Fibroblast of villous mesenchyme (primary cell): ENCODE measurements around the gene GALNT16. TPM values are rescaled to one million over a fixed set of nuclear protein-coding genes. Genes with fewer than 3 reads are reported as not detected.
"Not testable (repeated sequence)": the region's sequence is repeated elsewhere in the genome, so short reads cannot be mapped to it uniquely, and the experiment has no call there.

Experiments used
- DNase-seq: peaks from one replicate; pipeline ENCODE4 v3.0.0-alpha.2; 2010; ENCODE audit warnings: low read depth
- H3K4me3 ChIP-seq: 2 replicates; pipeline ENCODE4 v1.5.1; 2011; ENCODE audit warnings: low read depth, mild to moderate bottlenecking, low read length
- total RNA-seq: library from RNA; depleted of rRNA; stranded (reverse); fragments of >200 nt; gene quantifications from 2 replicates; pipeline ENCODE4 v1.2.3, GENCODE V29; 2012
- TF ChIP-seq, protein P1 (sequence below): IDR thresholded peaks from 2 replicates; pipeline ENCODE4 v1.5.1; 2012; ENCODE audit warnings: low read depth, mild to moderate bottlenecking, low read length; ENCODE audit not compliant: insufficient read depth

GALNT16 gene
- under 0.01 TPM in 2 replicates for total RNA-seq

GRCh38 chr14:69259527-69260189 lies at the start of gene GALNT16:
Gene GALNT16, plus strand, starts transcription at chr14:69260158. Its CDS starts 133 bp downstream, at chr14:69260291.
- H3K4me3 ChIP-seq: peak within 1 kb of the TSS; percentile 46
- TF ChIP-seq, protein P1, sequence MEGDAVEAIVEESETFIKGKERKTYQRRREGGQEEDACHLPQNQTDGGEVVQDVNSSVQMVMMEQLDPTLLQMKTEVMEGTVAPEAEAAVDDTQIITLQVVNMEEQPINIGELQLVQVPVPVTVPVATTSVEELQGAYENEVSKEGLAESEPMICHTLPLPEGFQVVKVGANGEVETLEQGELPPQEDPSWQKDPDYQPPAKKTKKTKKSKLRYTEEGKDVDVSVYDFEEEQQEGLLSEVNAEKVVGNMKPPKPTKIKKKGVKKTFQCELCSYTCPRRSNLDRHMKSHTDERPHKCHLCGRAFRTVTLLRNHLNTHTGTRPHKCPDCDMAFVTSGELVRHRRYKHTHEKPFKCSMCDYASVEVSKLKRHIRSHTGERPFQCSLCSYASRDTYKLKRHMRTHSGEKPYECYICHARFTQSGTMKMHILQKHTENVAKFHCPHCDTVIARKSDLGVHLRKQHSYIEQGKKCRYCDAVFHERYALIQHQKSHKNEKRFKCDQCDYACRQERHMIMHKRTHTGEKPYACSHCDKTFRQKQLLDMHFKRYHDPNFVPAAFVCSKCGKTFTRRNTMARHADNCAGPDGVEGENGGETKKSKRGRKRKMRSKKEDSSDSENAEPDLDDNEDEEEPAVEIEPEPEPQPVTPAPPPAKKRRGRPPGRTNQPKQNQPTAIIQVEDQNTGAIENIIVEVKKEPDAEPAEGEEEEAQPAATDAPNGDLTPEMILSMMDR: peak; percentile 22
- peak; percentile 19 for DNase-seq

DNA sequence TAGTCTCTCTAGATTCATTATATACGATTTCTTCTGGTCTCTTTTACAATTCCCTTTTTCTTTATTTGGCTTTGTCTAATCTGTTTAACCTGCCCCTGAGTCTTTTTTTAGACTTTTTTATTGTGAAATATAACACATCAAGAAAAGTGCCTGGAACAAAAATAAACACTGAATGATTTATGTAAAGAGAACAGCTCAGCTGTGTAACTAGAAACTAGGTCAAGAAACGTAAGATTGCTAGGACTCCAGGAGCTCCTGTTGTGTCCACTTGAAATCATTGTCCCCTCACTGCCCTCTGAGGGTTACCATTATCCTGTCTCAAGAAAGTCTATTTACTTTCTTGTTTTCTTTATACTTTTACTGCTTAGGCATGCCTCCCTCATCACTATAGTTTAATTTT lies 45.6 kb upstream of the GALNT16 start:
- DNase-seq: peak; percentile 17
- H3K4me3 ChIP-seq: no peak overlapping the region
- TF ChIP-seq, protein P1: no peak

DNA sequence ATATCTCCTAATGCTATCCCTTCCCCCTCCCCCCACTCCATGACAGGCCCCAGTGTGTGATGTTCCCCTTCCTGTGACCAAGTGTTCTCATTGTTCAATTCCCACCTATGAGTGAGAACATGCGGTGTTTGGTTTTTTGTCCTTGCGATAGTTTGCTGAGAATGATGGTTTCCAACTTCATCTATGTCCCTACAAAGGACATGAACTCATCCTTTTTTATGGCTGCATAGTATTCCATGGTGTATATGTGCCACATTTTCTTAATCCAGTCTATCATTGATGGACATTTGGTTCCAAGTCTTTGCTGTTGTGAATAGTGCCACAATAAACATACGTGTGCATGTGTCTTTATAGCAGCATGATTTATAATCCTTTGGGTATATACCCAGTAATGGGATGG lies 42.3 kb upstream of the GALNT16 start:
- not testable (repeated sequence) for DNase-seq, H3K4me3 ChIP-seq

DNA sequence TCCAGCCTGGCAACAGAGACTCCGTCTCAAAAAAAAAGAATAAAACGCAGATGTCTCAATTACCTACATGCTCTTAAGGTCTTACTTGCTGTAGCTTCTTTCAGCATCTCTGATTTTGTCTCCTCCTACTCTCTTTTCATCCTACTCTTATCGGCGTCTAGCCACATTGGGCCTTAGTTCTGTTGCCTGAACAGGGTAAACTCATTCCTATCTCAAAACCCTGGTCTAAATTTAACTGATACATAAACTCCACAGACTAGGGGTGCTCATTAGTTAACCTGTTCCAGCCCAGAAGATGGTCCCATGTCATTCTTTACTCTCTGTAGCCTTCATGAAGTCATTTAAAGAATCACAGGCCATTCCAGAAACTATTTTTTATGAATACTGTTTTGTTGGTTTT lies 35.0 kb upstream of the GALNT16 start:
- no peak overlapping the region for H3K4me3 ChIP-seq
- DNase-seq: no peak
- TF ChIP-seq, protein P1: no peak

- H3K4me3 ChIP-seq: no peak overlapping the region
- TF ChIP-seq, protein P1: no peak
- DNase-seq: no peak
These were observed 33.8 kb upstream of the GALNT16 start for GRCh38 chr14:69226178-69226577.

GRCh38 chr14:69226736-69227135 lies 33.2 kb upstream of the GALNT16 start:
- peak; percentile 10 for DNase-seq
- TF ChIP-seq, protein P1: no peak
- no peak overlapping the region for H3K4me3 ChIP-seq

GRCh38 chr14:69231486-69231885 lies 28.5 kb upstream of the GALNT16 start:
- no peak for DNase-seq
- H3K4me3 ChIP-seq: no peak overlapping the region
- TF ChIP-seq, protein P1: no peak
